NCI-H2107 (cell line): ENCODE results near the gene CNTN2.
A peak's percentile ranks its signal among the peaks of the same experiment; 100 is the strongest.

ENCODE experiments used
- DNase-seq: peaks from one replicate; lab custom pipeline; 2025; lab: John Stamatoyannopoulos, UW

The CNTN2 gene

DNA sequence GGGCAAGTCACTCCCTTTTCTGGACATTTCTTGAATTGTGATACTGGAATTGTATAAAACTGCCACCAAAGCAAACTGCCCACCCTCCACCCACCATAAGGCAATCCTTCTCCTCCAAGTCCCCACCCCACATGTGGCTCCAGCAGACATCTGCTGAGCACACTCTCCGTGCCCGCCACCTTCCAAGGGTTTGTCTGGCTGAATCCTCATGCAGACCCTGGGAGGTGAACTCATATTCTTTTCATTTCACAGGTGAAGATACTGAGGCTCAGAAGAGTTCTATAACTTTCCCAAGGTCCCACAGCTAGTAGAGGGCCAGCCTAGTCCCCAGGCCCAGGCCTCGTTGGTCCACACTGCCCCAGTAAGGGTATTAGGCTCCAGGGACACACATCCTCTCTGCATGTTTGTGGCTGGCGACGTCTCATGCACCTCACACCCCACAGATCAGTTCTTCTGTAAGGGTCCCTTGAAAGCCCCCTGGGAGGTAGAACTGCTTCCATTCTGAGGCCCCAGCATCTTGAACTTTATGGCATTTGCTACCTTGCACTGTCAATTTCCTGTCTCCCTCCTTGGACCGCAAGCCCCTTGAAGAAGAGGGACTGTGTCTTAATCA is 14.1 kb downstream of the CNTN2 start:
- no peak for DNase-seq

DNA sequence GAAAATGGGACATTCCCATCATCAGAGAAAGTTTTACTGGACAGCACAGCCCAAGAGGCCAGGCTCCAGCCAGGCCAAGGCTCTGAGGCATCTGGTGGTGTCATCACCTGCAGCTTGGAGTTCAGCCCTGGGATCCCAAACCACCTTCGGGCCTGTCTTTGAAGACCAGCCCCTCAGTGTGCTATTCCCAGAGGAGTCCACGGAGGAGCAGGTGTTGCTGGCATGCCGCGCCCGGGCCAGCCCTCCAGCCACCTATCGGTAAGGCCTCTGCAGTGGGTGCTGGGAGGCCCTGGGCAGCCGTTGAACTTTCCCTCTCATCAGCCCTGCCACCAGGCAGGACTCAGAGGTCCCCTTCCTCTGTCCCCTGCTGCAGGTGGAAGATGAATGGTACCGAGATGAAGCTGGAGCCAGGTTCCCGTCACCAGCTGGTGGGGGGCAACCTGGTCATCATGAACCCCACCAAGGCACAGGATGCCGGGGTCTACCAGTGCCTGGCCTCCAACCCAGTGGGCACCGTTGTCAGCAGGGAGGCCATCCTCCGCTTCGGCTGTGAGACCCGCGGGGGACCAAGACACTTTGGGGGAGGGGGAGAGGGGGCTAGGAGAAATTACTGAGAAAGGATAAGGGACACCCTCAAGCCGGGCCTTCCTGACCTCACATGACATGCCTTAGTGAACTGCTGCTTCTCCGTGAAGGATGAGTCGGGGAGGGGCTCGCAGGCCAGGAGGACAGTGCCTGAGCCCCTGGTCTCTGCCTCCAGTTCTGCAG is 15.0 kb downstream of the CNTN2 start:
- DNase-seq: no peak

DNA sequence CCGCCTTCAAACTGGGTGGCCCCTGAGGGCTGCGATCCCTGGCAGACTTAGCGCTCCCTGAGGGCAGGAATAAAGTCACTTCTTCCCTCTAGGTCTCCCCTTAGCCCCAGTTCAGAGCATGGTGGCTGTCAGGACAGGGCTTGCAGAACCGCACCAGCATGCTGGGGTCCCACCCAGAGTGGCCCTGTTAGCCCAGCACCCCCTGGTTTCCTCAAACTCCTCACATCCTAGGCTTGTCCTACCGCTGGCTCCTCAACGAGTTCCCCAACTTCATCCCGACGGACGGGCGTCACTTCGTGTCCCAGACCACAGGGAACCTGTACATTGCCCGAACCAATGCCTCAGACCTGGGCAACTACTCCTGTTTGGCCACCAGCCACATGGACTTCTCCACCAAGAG is 15.8 kb downstream of the CNTN2 start:
- no peak for DNase-seq

DNA sequence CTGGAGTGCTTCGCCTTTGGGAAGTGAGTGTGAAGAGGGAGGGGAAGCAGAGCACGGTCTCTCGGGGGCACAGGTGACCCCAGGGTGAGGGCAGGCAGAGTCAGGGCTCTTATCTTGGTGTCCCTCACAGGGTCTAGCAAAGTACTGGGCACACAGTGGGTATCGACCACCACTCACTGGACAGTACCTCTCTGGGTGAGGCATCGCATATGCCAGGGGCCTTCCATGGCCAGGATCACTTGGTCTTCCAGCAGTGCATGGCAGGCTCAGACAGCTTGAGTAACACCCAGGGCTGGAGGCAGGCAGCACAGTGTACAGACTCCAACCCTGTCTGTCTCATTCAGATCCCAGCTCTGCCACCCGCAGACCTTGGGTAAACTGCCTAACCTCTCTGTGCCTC is 16.6 kb downstream of the CNTN2 start:
- no peak for DNase-seq

DNA sequence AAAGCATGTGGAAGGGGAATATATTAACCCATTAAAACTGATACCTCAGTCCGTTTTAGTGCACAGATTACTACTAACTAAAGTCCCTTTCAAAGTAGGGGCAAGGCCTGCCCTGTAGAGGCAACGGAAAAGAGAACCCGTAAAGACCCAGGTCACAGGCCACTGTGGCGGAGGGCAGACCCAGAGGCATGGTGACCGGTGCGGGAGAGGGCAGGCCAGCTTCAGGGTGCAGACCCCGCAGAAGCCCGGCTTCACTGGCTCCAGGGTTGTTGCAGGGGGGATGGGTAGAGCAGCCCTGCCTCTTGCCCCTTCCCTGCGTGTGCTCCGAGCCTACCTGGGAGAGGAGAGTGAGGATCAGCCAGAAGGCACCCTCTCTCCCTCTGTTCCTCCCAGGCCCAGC is 17.7 kb downstream of the CNTN2 start:
- no peak for DNase-seq

DNA sequence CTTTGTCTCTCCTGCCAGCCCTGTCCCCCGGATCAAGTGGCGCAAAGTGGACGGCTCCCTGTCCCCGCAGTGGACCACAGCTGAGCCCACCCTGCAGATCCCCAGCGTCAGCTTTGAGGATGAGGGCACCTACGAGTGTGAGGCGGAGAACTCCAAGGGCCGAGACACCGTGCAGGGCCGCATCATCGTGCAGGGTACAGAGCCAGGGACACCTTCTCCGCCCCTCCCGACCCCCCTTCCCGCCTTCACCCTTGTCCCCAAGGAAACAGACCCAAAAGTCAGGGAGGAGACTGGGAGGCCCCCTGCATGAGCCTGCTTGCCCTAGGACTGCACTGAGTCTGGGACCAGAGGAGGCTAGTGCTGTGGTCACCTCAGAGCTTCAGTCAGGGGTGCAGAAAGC is 18.2 kb downstream of the CNTN2 start:
- DNase-seq: no peak

DNA sequence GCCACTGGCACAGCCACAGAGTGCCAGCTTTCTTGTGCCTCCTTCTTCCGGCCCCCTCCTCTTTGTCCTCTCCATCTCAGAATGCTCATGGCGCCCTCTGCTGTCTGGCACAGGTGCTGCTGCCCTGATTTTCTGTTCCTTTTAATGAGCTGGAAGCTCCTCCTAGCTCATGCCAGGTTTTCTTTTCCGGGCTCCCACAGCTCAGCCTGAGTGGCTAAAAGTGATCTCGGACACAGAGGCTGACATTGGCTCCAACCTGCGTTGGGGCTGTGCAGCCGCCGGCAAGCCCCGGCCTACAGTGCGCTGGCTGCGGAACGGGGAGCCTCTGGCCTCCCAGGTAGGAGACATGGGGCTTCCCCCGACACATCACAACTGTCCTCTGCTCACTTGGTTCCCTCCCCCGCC is 18.7 kb downstream of the CNTN2 start:
- peak; percentile 87 for DNase-seq

DNA sequence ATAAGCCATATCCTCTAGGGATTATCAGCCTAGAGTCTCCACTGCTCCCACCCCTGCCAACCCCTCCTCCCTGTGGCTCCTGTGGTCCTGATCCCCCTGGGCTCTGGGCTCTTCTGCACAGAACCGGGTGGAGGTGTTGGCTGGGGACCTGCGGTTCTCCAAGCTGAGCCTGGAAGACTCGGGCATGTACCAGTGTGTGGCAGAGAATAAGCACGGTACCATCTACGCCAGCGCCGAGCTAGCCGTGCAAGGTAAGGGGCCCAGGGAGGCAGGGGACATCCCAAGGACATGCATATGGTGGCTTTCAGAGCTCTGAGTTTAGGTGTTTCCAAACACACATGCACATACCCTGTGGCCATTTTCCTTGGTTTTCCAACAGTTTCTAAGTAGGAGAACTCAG is 19.3 kb downstream of the CNTN2 start:
- no peak for DNase-seq

DNA sequence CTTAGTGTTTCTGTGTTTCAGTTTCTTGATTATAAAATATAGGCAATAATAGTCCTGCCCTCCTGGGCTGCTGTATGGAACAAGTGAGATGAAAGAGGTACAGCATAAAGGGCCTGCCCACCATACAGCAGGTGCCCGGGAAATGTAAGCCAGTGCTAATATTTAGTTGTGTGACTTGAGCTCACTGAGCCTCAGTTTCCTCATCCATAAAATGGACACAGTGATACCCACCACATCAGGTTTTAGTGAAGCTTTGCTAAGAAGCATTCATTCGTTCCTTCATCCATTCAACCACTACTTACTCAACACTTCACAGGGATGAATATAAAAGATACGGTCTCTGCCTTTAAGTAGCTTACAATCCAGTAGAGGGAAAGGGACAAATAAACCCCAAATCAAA is 19.9 kb downstream of the CNTN2 start:
- DNase-seq: no peak

DNA sequence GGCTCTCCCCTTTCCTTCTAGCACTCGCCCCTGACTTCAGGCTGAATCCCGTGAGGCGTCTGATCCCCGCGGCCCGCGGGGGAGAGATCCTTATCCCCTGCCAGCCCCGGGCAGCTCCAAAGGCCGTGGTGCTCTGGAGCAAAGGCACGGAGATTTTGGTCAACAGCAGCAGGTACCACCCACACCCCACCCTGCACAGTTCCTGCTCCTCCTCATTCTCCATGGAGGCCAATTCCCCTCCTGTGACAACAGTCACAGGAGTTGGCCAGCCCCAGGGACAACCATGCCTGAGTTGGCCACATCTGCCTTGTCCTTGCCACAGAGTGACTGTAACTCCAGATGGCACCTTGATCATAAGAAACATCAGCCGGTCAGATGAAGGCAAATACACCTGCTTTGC is 21.3 kb downstream of the CNTN2 start:
- DNase-seq: no peak

DNA sequence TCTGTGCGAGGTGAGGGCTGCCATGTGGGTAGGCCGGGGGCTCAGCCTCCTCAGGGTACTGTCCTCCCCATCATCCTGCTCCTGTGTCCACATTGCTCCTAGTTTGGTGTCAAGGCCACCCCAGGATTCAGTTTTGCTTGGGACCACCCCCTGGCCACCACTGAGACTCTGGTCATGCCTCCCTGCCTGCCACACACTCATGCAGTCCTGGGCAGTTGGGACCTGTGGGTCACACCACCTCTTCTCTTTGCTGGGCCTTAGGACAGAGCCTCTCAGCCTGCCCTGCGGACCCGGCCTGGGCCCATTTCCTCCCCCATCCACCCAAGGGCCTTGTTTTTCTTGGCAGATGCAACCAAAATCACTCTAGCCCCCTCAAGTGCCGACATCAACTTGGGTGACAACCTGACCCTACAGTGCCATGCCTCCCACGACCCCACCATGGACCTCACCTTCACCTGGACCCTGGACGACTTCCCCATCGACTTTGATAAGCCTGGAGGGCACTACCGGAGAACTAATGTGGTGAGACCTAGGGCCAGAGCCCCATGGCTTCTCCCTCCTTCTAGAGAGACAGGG is 21.8 kb downstream of the CNTN2 start:
- DNase-seq: no peak

DNA sequence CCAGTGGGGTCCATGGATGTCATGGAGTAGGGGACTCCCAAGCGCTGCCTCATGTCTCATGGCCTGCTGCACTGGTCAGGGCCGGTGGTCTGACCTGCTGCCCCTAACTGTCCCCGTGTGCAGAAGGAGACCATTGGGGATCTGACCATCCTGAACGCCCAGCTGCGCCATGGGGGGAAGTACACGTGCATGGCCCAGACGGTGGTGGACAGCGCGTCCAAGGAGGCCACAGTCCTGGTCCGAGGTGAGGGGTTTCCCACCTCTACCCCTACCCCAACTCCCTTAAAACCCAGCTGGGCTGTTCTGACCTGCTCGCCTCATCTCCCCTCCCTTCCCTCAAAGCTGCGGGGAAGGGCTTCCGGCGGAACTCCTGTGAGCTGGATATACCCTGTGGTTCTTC is 22.7 kb downstream of the CNTN2 start:
- DNase-seq: no peak

DNA sequence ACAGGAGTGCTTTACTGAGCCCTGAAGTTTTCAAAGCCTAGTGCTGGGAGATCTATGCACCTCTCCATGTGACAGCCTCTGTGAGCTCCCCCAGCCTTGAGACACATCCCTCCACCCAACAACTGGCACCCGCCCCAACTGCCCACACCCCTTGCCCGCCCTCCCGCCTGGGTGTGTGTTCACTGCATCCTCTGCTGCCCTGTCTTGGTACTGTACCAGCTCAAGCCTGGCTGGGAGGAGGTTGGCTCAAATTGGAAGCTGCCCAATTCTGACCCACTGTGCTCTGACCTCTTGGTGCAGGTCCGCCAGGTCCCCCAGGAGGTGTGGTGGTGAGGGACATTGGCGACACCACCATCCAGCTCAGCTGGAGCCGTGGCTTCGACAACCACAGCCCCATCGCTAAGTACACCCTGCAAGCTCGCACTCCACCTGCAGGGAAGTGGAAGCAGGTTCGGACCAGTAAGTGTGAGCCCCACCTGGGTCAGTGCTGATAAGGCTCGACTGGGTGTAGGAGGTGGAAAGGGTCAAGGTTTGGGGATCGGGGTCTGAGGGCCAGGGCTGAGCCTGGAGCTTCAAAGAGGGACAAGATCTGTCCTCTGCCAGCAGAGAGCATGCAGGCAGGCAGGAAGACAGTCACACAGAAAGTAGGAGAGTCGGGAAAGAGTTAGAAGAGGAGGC is 23.3 kb downstream of the CNTN2 start:
- no peak for DNase-seq

DNA sequence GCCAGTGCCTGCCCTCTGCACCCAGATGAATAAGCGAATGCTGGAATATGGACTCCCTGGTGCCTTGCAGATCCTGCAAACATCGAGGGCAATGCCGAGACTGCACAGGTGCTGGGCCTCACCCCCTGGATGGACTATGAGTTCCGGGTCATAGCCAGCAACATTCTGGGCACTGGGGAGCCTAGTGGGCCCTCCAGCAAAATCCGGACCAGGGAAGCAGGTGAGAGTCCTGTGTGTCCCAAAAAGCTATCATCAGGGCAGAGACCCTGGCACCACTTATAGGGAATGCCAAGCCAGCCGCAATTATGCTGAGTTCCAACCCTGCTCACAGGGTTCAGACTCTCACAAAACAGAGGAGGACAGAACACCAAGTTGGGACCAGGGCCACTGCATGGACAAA is 24.0 kb downstream of the CNTN2 start:
- DNase-seq: no peak

DNA sequence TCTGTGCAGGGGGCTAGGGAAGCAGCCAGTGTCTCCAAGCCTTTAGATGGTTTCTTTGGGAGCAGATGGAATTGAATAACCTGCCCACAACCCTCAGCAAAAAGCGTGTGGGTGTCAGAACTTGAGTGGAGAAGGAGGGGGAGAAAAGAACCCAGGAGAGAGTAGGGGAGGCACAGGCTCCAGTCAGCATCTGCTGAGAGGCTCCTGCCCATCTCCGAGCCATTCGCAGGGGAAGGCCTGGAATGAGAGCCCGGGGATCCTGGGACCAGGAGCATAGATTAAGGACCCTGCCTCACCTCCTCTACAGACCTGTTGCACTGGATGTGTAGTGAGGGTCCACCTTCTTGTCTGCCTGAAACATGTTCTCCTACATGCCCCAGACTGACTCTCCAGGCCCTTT is 25.0 kb downstream of the CNTN2 start:
- no peak for DNase-seq

DNA sequence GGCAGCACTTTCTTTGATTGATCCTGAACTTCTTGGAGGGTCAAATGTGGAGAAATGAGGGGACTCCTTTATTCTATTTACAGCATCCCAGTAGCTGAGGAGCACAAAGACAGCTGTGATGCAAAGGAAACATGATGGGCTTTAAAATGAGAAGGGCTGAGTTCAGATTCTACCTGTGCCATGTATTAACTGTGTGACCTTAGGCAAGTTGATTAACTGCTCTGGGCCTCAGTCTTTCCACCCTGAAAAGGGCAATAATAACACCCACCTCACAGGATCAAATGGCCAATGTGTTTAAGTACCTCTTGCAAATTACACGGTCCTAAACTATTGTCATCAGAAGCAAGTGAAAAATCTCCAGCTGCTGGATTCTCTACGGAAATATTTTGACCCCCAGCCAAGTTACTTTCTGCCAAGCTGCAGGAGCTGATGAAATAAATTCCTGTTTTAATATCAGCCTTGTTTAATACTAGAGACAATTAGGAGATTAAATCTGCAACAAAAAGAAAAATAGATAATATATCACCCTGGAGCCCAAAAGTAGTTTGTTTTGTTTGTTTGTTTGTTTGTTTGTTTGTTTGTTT is 25.5 kb downstream of the CNTN2 start:
- no peak for DNase-seq

DNA sequence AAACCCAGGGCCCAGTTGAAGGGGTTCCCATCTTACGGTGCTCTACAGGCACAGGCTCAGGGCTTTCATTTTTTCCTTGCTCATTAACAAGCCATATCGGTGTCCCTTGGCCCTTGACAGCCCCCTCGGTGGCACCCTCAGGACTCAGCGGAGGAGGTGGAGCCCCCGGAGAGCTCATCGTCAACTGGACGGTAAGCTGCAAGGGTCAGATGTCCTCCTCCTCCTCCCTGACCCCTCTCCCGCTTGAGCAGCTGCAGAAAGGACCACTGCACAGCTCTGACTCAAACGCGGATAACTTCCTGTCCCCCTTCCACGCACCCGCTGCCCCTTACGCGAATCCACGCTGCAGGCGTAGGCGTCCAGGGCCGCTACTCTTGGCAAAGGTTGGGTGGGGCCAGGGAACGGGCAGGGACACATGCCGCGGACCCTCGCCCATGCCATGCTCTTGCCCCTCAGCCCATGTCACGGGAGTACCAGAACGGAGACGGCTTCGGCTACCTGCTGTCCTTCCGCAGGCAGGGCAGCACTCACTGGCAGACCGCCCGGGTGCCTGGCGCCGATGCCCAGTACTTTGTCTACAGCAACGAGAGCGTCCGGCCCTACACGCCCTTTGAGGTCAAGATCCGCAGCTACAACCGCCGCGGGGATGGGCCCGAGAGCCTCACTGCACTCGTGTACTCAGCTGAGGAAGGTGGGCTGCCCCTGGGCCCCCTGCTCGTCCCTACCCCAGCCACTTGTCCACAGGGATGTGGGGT is 26.5 kb downstream of the CNTN2 start:
- DNase-seq: no peak

DNA sequence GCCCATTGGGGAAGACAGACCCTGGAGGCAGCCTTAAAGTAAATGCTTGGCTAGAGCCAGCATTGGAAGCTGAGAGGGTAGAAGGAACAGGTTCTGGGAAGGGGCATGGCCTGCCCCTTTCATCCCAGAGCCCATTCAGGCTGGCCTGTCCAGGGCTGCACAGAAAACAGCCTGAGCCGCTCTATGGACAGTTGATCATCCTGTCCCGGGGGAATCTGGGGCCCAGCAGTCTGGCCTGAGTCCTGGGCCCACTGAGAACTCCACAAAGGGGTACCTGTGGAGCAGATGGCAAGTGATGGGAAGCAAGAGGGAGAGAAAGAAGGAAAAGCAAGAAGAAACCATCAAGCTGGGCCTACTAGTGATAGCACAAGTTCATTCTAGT is 28.0 kb downstream of the CNTN2 start:
- no peak for DNase-seq

DNA sequence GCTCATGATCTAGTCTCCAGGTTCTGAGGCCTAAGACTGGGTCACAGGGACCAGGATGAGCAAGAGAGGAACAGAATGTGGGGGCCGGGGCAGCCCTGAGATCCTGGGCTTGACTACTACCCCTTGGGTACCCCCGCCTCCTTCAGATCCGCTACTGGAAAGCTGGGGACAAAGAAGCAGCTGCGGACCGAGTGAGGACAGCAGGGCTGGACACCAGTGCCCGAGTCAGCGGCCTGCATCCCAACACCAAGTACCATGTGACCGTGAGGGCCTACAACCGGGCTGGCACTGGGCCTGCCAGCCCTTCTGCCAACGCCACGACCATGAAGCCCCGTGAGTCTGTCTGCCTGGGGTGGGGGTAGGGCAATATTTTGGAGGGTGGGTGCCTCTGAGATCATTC is 28.8 kb downstream of the CNTN2 start:
- no peak for DNase-seq

DNA sequence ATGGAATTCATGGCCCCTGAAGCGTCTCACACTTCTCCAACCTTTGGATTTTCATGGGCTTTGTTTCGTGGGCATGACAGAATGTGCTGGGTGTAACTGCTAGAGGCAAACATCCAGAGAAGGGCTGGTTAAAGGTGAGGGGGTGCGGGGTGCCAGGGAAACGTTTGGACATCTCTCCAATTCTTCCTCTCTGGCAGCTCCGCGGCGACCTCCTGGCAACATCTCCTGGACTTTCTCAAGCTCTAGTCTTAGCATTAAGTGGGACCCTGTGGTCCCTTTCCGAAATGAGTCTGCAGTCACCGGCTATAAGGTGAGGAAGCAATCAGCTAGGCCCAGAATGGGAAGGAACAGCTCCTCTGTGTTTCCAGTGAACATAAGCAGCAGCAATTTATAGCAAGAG is 29.3 kb downstream of the CNTN2 start:
- DNase-seq: no peak

DNA sequence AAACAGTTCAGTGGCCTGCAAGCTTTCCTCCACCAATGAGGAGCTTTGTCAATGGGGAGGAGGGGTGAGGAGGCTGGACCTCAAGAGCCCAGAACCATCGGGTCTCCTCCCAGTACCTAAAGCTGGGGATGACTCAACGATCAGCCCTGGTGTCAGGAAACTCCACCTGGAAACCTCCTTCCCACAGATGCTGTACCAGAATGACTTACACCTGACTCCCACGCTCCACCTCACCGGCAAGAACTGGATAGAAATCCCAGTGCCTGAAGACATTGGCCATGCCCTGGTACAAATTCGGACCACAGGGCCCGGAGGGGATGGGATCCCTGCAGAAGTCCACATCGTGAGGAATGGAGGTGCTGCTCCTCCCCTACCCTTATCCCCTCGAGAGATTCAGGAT is 29.9 kb downstream of the CNTN2 start:
- no peak for DNase-seq

DNA sequence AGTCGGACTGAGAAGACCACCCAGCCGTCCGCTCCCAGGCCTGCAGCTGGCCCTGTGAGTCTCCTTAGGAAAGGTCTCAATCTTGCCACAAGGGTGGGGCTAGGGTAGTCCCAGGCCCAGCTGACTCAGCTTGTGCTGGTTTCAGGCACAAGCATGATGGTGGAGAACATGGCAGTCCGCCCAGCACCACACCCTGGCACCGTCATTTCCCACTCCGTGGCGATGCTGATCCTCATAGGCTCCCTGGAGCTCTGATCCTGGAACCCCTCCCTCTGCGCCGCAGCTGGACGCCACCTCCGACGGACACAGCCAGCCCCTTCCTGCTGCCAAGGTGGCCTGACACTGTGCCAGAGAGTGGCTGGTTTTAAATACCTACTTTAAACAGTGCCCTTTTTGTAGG is 30.5 kb downstream of the CNTN2 start:
- DNase-seq: no peak
